Panc1 (cell line): ENCODE measurements around the gene SELENOF. TPM values are rescaled to one million over a fixed set of nuclear protein-coding genes. Genes with fewer than 3 reads are reported as not detected.

Experiments
- ATAC-seq: fragments of 200-7000 bp; cut with Tn5 transposase; 2 replicates; pipeline ENCODE4 v1.9.1; 2020; ENCODE audit warnings: mild to moderate bottlenecking, moderate library complexity
- BruUV-seq: library from RNA; stranded (reverse); fragments of 400-500 nt; replicated peaks from 2 replicates; lab custom pipeline; 2021; lab: Mats Ljungman, UMichigan
- CTCF ChIA-PET: fragments of 300-600 bp; sonication (Branson Sonifier 250); formaldehyde crosslinking; loops from one replicate; lab custom pipeline; 2022; ENCODE audit warnings: antibody characterized with exemption; lab: Charles Lee
- POLR2A ChIA-PET: fragments of 300-600 bp; sonication (Branson Sonifier 250); formaldehyde crosslinking; loops from one replicate; lab custom pipeline; 2022; ENCODE audit warnings: antibody characterized with exemption; lab: Charles Lee
- DNase-seq: peaks from one replicate; pipeline ENCODE4 v3.0.0-alpha.2; 2010; ENCODE audit warnings: low read depth, low spot score
- H3K27ac ChIP-seq: 2 replicates; pipeline ENCODE4 v1.5.1; 2011; ENCODE audit warnings: mild to moderate bottlenecking, low read length, inconsistent platforms
- H3K27me3 ChIP-seq: fragments of 200-500 bp; sonication (Bioruptor generic); 2 replicates; pipeline ENCODE4 v1.6.0; 2014; ENCODE audit warnings: low read length, inconsistent platforms; ENCODE audit not compliant: control insufficient read depth, insufficient read depth
- H3K36me3 ChIP-seq: fragments of 200-500 bp; sonication (Bioruptor generic); 2 replicates; pipeline ENCODE4 v1.5.1; 2014; ENCODE audit warnings: inconsistent platforms, mild to moderate bottlenecking, low read length, moderate library complexity; ENCODE audit not compliant: control insufficient read depth, insufficient read depth
- H3K4me1 ChIP-seq: 2 replicates; pipeline ENCODE4 v1.5.1; 2011; ENCODE audit warnings: inconsistent platforms, mild to moderate bottlenecking, low read length, moderate library complexity; ENCODE audit not compliant: control insufficient read depth, insufficient read depth
- H3K4me3 ChIP-seq, 2 experiments: 2 replicates each; pipeline ENCODE4 v1.5.1; 2011 to 2012; ENCODE audit warnings: low read depth in 2 of 2, low read length in 2 of 2, mild to moderate bottlenecking in 2 of 2, inconsistent platforms in 1 of 2, moderate library complexity in 1 of 2
- H3K9me3 ChIP-seq: fragments of 200-500 bp; sonication (Bioruptor generic); 2 replicates; pipeline ENCODE4 v1.5.1; 2014; ENCODE audit warnings: low read depth, mild to moderate bottlenecking, inconsistent platforms, low read length, moderate library complexity; ENCODE audit not compliant: control insufficient read depth, insufficient read depth
- POLR2AphosphoS5 ChIP-seq: IDR thresholded peaks from 2 replicates; pipeline ENCODE4 v1.6.1; 2012; ENCODE audit warnings: mild to moderate bottlenecking, low read depth, low read length, moderate library complexity
- SIN3A ChIP-seq: IDR thresholded peaks from 2 replicates; pipeline ENCODE4 v1.6.1; 2012; ENCODE audit warnings: low read depth, mild to moderate bottlenecking, low read length, moderate library complexity, borderline replicate concordance; ENCODE audit not compliant: insufficient read depth
- TCF7L2 ChIP-seq: IDR thresholded peaks from 2 replicates; pipeline ENCODE4 v1.6.1; 2011; ENCODE audit warnings: mild to moderate bottlenecking, low read depth, low read length, inconsistent platforms
- in situ Hi-C: cut with HindIII; loops from 2 replicates; pipeline ENCODE4 v1.10.0; 2016; ENCODE audit warnings: low sequenced_read_pairs, low pct_unique_long_range_greater_than_20kb
- intact Hi-C: fragments of 100-400 bp; cut with micrococcal nuclease; formaldehyde crosslinking; loops from one replicate; pipeline ENCODE4 v1.10.0; 2022; ENCODE audit not compliant: unreplicated experiment
- total RNA-seq: library from RNA; stranded (reverse); gene quantifications from one replicate; pipeline ENCODE4 v1.2.1, GENCODE V29; 2021; ENCODE audit not compliant: unreplicated experiment
- TF ChIP-seq, protein P1 (sequence below), 2 experiments: IDR thresholded peaks; 2 replicates each; pipeline ENCODE4 v1.6.1; 2011 to 2012; ENCODE audit warnings: low read depth in 2 of 2, control low read depth in 1 of 2, low read length in 1 of 2, mild to moderate bottlenecking in 1 of 2, moderate library complexity in 1 of 2; ENCODE audit not compliant: insufficient read depth in 1 of 2
- TF ChIP-seq, protein P2 (sequence below): fragments of 450-650 bp; IDR thresholded peaks from 2 replicates; pipeline ENCODE4 v1.5.1; 2017; ENCODE audit warnings: mild to moderate bottlenecking

SELENOF gene
- total RNA-seq, 1 experiment from 2014 or later = 190 TPM

DNA sequence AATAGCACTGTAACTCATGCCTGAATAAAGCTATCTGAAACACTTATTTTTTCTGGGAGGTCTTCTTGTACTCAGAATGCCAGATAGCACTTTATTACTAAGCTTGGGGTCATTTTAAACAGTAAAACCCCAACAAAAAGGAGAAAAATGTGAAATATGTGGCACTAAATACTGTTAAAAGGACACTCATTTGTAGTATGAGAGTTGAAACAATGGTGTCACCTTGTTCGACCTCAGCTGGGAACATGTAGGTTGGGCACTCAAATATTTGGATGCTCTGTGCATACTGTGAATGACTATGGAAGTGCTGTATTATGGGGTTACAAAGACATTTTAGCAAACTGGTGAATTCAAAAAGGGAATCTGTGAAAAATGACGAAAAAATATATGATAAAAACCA is 53.9 kb downstream of the SELENOF start:
- no peak for ATAC-seq
- no peak for DNase-seq
- no TSS peak for BruUV-seq
- POLR2A ChIA-PET = no interaction called here
- intact Hi-C loops = no loop called here
- no peaks in the 10 kb centered on the region for H3K4me1 ChIP-seq
- no peak overlapping the region for H3K27ac ChIP-seq
- in situ Hi-C loops = no loop called here
- CTCF ChIA-PET = no interaction called here
- no peak overlapping the region for H3K4me3 ChIP-seq
- no peaks in the 10 kb centered on the region for H3K27me3 ChIP-seq
- no peaks in the 10 kb centered on the region for H3K9me3 ChIP-seq
- no peaks in the 10 kb centered on the region for H3K36me3 ChIP-seq
- no peak for TF ChIP-seq POLR2AphosphoS5
- no peak for TF ChIP-seq TCF7L2
- TF ChIP-seq SIN3A = no peak
- TF ChIP-seq, protein P1, sequence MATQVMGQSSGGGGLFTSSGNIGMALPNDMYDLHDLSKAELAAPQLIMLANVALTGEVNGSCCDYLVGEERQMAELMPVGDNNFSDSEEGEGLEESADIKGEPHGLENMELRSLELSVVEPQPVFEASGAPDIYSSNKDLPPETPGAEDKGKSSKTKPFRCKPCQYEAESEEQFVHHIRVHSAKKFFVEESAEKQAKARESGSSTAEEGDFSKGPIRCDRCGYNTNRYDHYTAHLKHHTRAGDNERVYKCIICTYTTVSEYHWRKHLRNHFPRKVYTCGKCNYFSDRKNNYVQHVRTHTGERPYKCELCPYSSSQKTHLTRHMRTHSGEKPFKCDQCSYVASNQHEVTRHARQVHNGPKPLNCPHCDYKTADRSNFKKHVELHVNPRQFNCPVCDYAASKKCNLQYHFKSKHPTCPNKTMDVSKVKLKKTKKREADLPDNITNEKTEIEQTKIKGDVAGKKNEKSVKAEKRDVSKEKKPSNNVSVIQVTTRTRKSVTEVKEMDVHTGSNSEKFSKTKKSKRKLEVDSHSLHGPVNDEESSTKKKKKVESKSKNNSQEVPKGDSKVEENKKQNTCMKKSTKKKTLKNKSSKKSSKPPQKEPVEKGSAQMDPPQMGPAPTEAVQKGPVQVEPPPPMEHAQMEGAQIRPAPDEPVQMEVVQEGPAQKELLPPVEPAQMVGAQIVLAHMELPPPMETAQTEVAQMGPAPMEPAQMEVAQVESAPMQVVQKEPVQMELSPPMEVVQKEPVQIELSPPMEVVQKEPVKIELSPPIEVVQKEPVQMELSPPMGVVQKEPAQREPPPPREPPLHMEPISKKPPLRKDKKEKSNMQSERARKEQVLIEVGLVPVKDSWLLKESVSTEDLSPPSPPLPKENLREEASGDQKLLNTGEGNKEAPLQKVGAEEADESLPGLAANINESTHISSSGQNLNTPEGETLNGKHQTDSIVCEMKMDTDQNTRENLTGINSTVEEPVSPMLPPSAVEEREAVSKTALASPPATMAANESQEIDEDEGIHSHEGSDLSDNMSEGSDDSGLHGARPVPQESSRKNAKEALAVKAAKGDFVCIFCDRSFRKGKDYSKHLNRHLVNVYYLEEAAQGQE (IDR thresholded peaks at IDR 0.05; ENCODE audit: insufficient read depth in 1 of 2, low read depth in 2 of 2, low read length in 1 of 2) = no peak
- TF ChIP-seq, protein P2, sequence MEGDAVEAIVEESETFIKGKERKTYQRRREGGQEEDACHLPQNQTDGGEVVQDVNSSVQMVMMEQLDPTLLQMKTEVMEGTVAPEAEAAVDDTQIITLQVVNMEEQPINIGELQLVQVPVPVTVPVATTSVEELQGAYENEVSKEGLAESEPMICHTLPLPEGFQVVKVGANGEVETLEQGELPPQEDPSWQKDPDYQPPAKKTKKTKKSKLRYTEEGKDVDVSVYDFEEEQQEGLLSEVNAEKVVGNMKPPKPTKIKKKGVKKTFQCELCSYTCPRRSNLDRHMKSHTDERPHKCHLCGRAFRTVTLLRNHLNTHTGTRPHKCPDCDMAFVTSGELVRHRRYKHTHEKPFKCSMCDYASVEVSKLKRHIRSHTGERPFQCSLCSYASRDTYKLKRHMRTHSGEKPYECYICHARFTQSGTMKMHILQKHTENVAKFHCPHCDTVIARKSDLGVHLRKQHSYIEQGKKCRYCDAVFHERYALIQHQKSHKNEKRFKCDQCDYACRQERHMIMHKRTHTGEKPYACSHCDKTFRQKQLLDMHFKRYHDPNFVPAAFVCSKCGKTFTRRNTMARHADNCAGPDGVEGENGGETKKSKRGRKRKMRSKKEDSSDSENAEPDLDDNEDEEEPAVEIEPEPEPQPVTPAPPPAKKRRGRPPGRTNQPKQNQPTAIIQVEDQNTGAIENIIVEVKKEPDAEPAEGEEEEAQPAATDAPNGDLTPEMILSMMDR = no peak

DNA sequence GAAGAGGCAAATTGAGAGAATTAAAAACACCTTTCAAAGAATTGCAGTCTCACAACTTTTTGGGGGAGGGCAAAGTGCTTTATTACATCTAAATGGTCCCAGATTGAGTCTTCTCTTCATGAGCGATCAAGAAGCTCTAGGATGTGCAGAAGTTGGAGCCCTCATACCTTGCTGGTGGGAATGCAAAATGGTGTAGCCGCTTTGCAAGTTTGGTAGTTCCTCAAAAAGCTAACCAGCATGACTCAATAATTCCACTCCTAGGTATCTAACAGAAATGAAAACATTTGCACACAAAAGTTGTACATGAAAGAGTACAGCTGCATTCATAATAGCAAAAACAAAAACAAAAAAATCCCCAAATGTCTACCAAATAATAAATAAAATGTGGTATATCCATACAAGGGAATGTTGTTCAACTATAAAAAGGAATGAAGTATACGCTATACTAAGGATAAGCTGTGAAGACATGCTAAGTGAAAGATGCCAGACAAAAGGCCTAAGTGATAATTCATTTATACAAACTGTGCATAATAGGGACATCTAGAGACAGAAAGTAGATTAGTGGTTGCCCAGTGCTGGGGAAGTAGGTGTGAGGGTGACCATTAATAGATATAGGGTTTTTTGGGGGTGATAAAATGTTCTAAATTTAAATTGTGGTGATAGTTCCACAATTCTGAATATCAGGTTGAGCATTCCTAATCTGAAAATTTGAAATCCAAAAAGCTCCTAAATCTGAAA is 55.2 kb downstream of the SELENOF start:
- H3K4me1 ChIP-seq = no peaks in the 10 kb centered on the region
- H3K9me3 ChIP-seq = no peaks in the 10 kb centered on the region
- ATAC-seq = no peak
- H3K27ac ChIP-seq = no peak overlapping the region
- ChIA-PET CTCF (no interaction called here), POLR2A (no interaction called here)
- no peak for DNase-seq
- no peaks in the 10 kb centered on the region for H3K27me3 ChIP-seq
- no peaks in the 10 kb centered on the region for H3K36me3 ChIP-seq
- in situ Hi-C loops = no loop called here
- H3K4me3 ChIP-seq = no peak overlapping the region
- TF ChIP-seq TCF7L2 = no peak
- TF ChIP-seq, protein P2 = no peak
- TF ChIP-seq, protein P1 (IDR thresholded peaks at IDR 0.05; ENCODE audit: insufficient read depth in 1 of 2, low read depth in 2 of 2, low read length in 1 of 2) = no peak
- no peak for TF ChIP-seq SIN3A
- no peak for TF ChIP-seq POLR2AphosphoS5
- no TSS peak for BruUV-seq
- intact Hi-C loops = no loop called here
